ENCODE data around the gene VAPB.

The VAPB gene

GRCh38 chr20:58378704-58379103 is 10.3 kb upstream of the VAPB start:
- no peak for DNase-seq

- no peak for DNase-seq
Observed at GRCh38 chr20:58381627-58382026, 7.4 kb upstream of the VAPB start.

- DNase-seq = no peak
Observed at GRCh38 chr20:58382096-58382495, 6.9 kb upstream of the VAPB start.

- DNase-seq = no peak
Observed at GRCh38 chr20:58384821-58385220, 4.2 kb upstream of the VAPB start.

GRCh38 chr20:58388028-58388601 is 914 bp upstream of the VAPB start:
- DNase-seq = no peak

GRCh38 chr20:58389324-58389967 is 417 bp downstream of the VAPB start:
- no peak for DNase-seq

- DNase-seq = no peak
Observed at GRCh38 chr20:58389968-58390658, 1.1 kb downstream of the VAPB start.

- DNase-seq = no peak
Observed at GRCh38 chr20:58390659-58391035, 1.6 kb downstream of the VAPB start.

GRCh38 chr20:58392286-58392685 is 3.3 kb downstream of the VAPB start:
- no peak for DNase-seq

GRCh38 chr20:58393299-58393698 is 4.3 kb downstream of the VAPB start:
- no peak for DNase-seq

- no peak for DNase-seq
Observed at GRCh38 chr20:58394801-58395200, 5.8 kb downstream of the VAPB start.

GRCh38 chr20:58395604-58396003 is 6.6 kb downstream of the VAPB start:
- no peak for DNase-seq

GRCh38 chr20:58397429-58397828 is 8.4 kb downstream of the VAPB start:
- DNase-seq = no peak

GRCh38 chr20:58398254-58398653 is 9.2 kb downstream of the VAPB start:
- no peak for DNase-seq

- no peak for DNase-seq
Observed at GRCh38 chr20:58399926-58400325, 10.9 kb downstream of the VAPB start.

- no peak for DNase-seq
Observed at GRCh38 chr20:58401162-58401561, 12.1 kb downstream of the VAPB start.

GRCh38 chr20:58402305-58402704 is 13.3 kb downstream of the VAPB start:
- DNase-seq = no peak

GRCh38 chr20:58402827-58403226 is 13.8 kb downstream of the VAPB start:
- DNase-seq = no peak

GRCh38 chr20:58403272-58403671 is 14.2 kb downstream of the VAPB start:
- no peak for DNase-seq

GRCh38 chr20:58405504-58406291 is 16.7 kb downstream of the VAPB start:
- no peak for DNase-seq

GRCh38 chr20:58406422-58407001 is 17.5 kb downstream of the VAPB start:
- no peak for DNase-seq

- DNase-seq = no peak
Observed at GRCh38 chr20:58407201-58407873, 18.3 kb downstream of the VAPB start.

Data from cerebellar nuclear complex (tissue), 1 donor.